T47D (cell line): ENCODE data around the gene CORO7.

ENCODE experiments used
- DNase-seq, 2 experiments: peaks; one replicate each; pipeline versions ENCODE4 v3.0.0 to v3.0.0-alpha.2; 2011 to 2012; ENCODE audit warnings: low read depth in 1 of 2, low spot score in 1 of 2
- JUND ChIP-seq: IDR thresholded peaks from 2 replicates; pipeline ENCODE4 v1.6.1; 2012; ENCODE audit warnings: low read depth
- in situ Hi-C: cut with HindIII; loops from 2 replicates; pipeline ENCODE4 v1.10.0; 2016; ENCODE audit warnings: low sequenced_read_pairs, low pct_unique_long_range_greater_than_20kb

The CORO7 gene

DNA sequence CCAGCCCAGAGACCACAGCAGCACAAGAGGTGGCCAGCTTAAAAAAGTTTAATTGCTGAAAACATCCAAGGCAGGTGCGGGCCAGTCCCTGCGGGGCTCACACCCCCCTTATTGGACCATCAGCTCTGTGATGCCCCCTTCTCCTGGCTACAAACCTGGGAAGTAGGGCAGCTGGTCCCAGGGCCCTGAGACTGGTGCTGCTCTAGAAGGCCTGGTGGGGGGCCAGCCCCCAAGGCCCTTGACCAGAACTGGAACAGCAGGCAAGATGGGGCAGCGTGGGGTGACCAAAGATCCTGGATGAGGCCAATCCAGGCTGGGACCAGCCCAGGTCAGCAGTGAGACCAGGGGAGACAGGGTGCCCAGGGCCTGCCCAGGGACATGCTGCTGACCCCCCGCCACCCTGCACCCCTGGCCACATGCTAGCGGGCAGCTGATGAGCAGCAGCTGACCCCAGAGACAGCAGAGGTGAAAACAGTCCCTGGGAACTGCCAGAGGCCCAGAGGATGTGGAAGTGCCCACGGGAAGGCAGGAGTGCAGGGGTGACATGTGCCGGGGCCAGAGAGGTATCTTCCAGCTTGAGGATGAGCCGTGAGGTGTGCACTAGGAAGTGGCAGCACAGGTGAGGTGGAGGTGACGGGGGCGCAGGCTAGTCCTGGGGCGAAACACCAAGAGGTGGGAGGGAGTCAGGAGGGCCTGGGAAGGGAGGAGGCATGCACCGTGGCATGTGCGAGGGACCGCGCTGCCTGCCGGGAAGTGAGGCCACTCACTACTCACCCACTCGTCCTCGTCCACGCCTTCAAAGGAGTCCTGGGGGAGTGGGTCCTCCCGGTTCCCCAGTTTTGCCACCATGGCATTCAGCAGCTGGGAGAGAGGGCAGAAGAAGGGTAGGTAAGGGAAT, 61.6 kb downstream of the CORO7 start:
- TF ChIP-seq JUND = no peak
- in situ Hi-C loops = no loop called here
- no peak for DNase-seq

DNA sequence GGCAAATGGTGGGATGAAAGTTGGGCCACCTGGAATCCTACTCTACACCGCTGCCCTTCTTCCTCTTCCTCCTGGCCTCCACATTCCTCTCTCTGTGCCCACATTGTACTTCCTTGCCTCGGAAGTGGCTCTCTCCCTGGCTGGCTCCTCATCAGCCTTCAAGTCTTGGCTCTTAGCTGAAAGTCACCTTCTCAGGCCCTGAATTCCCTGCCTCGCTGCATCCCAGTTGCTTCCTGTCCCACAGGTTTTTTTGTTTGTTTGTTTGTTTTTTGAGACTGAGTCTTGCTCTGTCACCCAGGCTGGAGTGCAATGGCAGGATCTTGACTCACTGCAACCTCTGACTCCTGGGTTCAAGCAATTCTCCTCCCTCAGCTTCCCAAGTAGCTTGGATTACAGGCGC, 62.7 kb downstream of the CORO7 start:
- peak in 1 of 2 experiments; percentile 63 for DNase-seq
- in situ Hi-C loops = no loop called here
- TF ChIP-seq JUND = no peak

DNA sequence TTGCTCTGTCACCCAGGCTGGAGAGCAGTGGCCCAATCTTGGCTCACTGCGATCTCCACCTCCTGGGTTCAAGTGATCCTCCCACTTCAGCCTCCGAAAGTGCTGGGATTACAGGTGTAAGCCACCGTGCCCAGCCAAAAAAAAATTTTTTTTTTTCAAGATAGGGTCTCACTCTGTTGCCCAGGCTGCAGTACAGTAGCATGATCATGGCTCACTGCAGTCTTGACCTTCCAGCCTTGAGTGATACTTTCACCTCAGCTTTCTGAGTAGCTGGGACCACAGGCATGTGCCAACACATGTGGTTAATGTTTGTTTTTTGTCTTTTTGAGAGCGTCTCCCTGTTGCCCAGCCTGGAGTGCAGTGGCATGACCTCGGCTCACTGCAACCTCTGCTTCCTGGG, 63.6 kb downstream of the CORO7 start:
- TF ChIP-seq JUND = no peak
- in situ Hi-C loops = no loop called here
- DNase-seq = no peak

DNA sequence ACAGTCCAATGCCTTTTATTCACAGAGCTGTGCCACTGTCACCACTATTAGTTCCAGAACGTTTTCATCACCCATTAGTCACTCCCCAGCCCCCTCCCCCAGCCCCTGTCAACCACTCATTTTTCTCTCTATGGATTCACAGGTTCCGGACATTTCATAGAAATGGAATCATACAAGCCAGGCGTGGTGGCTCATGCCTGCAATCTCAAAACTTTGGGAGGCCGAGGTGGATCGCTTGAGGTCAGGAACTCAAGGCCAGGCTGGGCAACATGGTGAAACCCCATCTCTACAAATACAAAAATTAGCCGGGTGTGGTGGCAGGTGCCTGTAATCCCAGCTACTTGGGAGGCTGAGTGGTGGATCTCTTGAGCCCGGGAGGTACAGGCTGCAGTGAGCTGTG, 64.5 kb downstream of the CORO7 start:
- DNase-seq = no peak

DNA sequence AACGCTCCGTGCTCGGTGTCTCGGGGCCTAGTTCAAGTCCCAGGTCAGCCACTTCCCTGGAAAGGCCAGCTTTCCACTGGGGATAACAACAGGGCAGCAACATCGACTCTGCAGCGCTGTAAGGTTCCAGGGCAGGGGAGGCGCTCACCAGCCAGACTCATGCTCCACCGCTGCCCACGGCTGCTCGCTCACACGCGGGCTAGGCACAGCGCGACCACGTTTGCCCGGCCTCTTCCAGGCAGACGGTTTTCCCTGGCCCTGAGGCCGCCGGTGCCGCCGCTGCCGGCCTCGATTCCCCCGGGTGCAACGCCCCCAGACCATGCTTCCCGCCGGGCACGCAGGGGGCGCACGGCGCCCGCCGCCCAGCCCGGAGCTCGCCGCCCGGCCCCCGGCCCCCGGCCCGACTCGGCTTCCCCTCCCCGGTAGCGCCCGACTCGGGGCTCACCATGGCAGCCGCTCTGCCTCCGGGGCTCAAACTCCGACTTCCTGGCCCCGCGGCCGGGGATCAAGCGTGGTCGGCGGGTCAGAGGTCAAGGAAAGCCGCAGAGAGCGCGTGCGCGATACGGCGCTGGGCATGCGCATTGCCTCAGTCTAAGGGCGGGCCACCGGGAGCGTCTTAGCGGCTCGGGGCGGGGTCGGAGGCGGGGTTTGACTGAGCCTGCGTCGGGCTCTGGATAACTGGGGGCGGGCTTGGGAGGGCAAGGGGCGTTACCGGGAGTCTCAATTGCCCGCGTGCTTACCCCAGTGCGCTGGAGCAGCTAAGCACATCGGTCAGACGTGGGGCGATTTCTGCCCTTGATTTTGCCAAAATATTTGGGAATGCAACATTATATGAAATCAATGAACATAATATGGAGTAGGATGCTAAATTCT, 65.4 kb downstream of the CORO7 start, which contains the start of gene PAM16:
TSS of gene PAM16 (minus strand) at position 535 of the 873 bp plus-strand sequence. CDS start at position 448, 87 bp downstream.
- in situ Hi-C loops = no loop called here
- DNase-seq = peak; percentile 87 to 94
- TF ChIP-seq JUND = no peak

More for the DNA sequence above, 64.5 kb downstream of the CORO7 start:
- in situ Hi-C loops = no loop called here
- TF ChIP-seq JUND = no peak

DNA sequence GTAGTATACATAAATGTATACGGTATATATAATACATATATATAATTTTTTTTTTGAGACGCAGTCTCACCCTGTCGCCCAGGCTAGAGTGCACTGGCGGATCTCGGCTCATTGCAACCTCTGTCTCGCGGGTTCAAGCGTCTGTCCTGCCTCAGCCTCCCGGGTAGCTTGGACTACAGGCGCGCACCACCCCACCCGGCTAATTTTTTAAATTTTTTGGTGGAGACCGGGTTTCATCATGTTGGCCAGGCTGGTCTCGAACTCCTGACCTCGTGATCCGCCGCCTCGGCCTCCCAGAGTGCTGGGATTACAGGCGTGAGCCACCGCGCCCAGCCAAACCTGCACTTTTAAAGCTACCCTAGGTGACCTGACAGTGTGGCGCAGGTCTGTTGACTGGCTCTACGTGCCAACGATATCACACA, 66.0 kb downstream of the CORO7 start:
- in situ Hi-C loops = no loop called here
- no peak for DNase-seq
- TF ChIP-seq JUND = no peak

DNA sequence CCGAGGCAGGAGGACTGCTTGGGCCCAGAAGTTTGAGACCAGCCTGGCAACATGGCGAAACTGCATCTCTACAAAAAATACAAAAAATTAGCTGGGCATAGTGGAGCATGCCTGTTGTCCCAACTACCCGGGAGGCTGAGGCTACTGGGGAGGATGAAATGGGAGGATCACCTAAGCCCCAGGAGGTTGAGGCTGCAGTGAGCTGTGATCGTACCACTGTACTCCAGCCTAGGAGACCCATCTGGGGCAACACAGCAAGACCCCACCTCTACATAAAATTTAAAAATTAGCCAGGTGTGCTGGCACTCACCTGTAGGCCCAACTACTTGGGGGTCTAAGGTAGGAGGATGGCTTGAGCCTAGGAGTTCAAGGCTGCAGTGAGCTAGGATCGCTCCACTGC, 67.1 kb downstream of the CORO7 start:
- in situ Hi-C loops = no loop called here
- DNase-seq = no peak
- no peak for TF ChIP-seq JUND

DNA sequence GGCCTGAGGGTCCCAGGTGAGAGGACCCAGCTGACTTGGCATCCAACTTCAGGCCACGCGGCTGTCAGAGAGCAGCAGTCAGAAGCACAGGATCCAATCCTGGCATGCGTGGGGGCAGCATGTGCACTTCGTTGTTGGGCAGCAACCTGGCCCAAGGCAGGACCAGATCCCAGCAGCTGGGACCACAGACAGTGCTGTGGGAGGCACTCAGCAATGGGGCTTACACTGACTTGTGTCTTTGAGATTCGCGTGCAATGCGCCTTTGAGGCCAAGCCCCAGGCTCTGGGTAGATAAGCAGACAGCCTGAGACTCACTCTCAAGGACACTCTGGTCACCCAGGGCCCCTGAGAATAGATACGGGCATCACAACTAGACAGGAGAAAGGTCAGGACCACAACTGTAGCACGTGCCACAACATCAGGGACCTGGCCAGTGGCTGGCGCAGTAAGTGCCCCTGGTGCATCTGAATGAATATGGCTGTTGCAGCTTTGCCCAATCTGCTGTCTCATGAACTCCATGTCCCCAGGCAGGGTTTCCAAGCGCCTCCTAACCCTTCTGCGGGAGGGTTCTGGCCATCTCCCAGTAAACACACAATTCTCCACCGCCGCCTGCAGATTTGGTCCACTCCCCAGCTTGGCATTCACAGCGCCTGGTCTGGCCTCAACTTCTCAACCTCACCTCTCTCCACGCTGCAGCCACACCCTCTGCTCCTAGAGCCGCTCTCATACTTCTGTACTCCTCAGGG, 68.5 kb downstream of the CORO7 start:
- DNase-seq = no peak
- in situ Hi-C loops = no loop called here
- TF ChIP-seq JUND = no peak

DNA sequence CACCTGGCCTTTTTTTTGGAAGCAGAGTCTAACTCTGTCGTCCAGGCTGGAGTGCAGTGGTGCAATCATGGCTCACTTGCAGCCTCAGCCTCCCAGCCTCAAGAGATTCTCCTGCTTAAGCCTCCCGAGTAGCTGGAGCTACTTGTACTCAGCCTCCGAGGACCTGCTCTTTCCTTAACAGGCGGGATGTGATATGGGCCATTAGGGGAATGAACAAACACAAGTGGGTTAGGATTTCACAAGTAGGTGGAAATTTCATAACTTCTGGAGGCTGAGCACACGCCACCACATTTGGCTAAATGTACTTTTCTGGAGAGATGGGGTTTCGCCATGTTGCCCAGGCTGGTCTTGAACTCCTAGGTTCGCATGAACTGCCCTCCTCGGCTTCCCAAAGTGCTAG, 69.4 kb downstream of the CORO7 start:
- no peak for TF ChIP-seq JUND
- DNase-seq = no peak
- in situ Hi-C loops = no loop called here

DNA sequence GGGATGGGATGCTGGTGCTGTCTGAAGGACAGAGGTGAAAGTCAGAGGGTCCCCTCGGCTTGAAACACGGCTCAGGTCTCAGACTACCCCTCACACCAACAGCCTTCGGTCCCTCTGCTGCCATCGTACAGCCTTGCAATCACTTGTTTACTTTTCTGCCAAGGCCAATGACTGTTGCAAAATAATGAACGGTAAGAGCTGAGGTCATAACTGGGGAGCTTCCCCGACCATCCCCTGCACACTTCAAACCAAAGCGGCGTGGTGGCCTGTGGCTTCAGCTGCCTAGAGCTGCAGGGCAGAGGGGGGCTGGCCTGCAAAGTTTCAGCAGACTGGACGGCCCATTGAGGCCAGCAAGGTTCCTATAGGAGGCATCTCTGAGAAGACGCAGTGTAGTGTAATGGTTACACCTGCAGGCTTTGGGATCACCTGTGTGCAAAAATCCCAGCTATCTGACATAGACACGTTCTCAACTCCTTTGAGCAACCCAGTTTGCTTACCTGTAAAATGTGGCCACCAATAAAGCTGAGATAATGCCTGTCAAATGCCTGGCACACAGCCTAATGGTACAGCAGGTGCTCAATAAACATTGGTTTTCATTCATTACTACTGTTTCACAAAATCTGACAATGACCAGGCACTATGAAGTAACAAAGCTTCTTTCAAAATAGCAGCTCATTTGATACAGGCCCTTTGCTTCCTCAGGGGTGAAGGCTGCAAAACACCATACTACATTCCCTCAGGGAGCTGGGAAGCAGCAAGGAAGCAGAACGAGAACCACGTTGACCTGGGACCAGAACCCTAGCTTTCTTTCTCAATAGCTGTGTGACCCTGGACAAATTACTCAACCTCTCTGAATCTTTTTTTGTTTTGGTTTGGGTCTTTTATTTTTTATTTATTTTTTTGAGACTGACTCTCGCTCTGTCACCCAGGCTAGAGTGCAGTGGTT, 70.3 kb downstream of the CORO7 start:
- no peak for TF ChIP-seq JUND
- peak in 1 of 2 experiments; percentile 35 for DNase-seq
- in situ Hi-C loops = no loop called here
